IgD-negative memory B cell (primary cell): ENCODE results near the gene ARHGAP22. TPM values are rescaled to one million over a fixed set of nuclear protein-coding genes. Genes with fewer than 3 reads are reported as not detected.
"Not testable (repeated sequence)": the region's sequence is repeated elsewhere in the genome, so short reads cannot be mapped to it uniquely, and the experiment has no call there.

Experiments used
- H3K27ac Mint-ChIP-seq, 3 donors: one replicate each; pipeline ENCODE4 v1.8.0; 2020 to 2022; ENCODE audit warnings: mild to moderate bottlenecking in 3 of 3, mixed read lengths in 3 of 3, moderate library complexity in 1 of 3
- H3K27me3 Mint-ChIP-seq: one replicate; pipeline ENCODE4 v1.8.0; 2021; ENCODE audit warnings: mixed read lengths
- H3K36me3 Mint-ChIP-seq: one replicate; pipeline ENCODE4 v1.8.0; 2020; ENCODE audit warnings: mild to moderate bottlenecking, mixed read lengths
- H3K4me1 Mint-ChIP-seq, 3 donors: one replicate each; pipeline ENCODE4 v1.8.0; 2020 to 2022; ENCODE audit warnings: mixed read lengths in 3 of 3, mild to moderate bottlenecking in 1 of 3
- H3K4me3 Mint-ChIP-seq, 4 donors: one replicate each; pipeline ENCODE4 v1.8.0; 2020 to 2022; ENCODE audit warnings: mild to moderate bottlenecking in 4 of 4, mixed read lengths in 4 of 4, moderate library complexity in 3 of 4
- H3K9me3 Mint-ChIP-seq, 3 donors: one replicate each; pipeline ENCODE4 v1.8.0; 2020 to 2021; ENCODE audit warnings: mixed read lengths in 3 of 3, mild to moderate bottlenecking in 1 of 3
- polyA plus RNA-seq: library from polyadenylated mRNA; unstranded; fragments of 300-500 nt; fragmentation: Illumina TruSeq; gene quantifications from one replicate; pipeline ENCODE4 v1.2.3, GENCODE V29; 2021

Gene ARHGAP22
- polyA plus RNA-seq, result 0.64 TPM

DNA sequence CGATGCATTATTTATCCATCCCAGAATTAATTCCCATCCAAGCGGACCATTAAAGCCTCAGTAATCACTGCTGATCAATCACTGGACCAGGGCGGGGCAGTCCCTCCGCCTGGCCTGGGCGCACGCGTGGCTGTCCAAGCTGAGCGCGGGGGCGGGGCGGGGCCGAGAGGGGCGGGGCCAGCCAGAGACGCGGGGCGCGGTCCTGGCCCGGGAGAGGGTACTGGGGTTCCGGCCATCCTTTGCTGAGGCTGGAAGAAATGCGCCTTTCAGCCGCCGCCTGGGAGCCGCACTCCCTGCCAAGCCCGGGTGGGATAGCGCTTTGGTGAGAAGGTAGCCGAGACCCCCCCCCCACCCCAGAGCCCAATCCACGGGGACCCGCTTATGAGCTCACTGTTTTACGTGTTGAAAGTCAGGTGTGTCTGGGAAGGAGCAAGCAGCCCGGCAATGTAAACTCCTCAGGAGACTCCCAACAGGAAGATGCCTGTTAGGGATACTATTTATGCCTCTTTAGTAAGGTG, at the start of gene ARHGAP22:
Gene ARHGAP22, minus strand, starts transcription at position 83 of the 518 bp plus-strand sequence. CDS start 277 bp downstream, outside the sequence.
- Mint-ChIP-seq H3K27me3 (peaks cover 11% of the 10 kb centered on the region), H3K27ac (no peak within 1 kb of the TSS), H3K4me3 (peak within 1 kb of the TSS; percentile 17 to 95 (median 84)), H3K9me3 (no peaks in the 10 kb centered on the region), H3K4me1 (peaks cover 0 to 14% (median 9%) of the 10 kb centered on the region in 3 donors), H3K36me3 (no peaks in the 10 kb centered on the region)

DNA sequence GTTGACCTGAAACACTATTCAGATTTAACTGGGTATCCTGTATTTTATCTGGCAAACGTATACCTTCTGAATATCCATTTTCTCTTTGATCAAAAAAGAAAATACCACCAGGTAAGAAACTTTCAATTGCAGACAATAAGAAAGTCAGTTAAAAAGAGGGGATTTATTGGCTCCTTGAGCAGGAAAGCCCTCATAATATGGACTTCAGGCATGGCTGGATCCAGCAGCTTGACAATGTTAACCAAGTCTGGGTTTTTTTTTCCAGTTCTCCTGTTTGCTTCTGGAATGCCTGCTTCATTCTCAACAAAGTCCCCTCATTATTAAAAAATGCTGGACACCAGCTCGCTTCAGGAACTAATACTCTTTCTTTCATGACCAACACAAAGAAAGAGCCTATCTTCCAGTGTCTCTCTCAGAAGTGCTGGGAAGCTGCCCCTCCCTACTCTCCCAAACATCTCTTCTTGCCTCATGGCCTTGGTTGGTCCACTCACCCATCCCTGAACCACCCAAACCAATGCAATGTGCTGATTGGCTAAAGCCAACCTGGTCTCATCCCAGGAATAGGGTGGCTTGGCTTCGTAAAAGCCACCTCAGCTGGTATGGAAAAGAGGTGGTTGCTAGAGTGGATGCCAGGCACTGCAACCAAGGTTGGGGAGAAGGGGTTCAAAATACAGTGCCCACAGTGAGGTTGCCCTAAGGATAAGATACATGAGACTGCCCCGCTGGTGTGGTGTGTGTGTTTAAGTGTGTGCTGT, 49.2 kb upstream of the ARHGAP22 start:
- Mint-ChIP-seq H3K36me3 (no peaks in the 10 kb centered on the region), H3K27ac (no peak overlapping the region), H3K9me3 (no peaks in the 10 kb centered on the region), H3K27me3 (peaks cover 11% of the 10 kb centered on the region), H3K4me3 (no peak overlapping the region), H3K4me1 (peaks cover 20 to 25% (median 22%) of the 10 kb centered on the region in 3 donors)

- peaks cover 17 to 21% (median 21%) of the 10 kb centered on the region in 3 donors for H3K4me1 Mint-ChIP-seq
- peaks cover 11% of the 10 kb centered on the region for H3K27me3 Mint-ChIP-seq
- H3K27ac Mint-ChIP-seq, result peak overlapping the region in 1 of 3 donors; percentile 73
- no peaks in the 10 kb centered on the region for H3K9me3 Mint-ChIP-seq
- no peaks in the 10 kb centered on the region for H3K36me3 Mint-ChIP-seq
- no peak overlapping the region for H3K4me3 Mint-ChIP-seq
Observed at GRCh38 chr10:48653347-48653746, 48.5 kb upstream of the ARHGAP22 start.

GRCh38 chr10:48652344-48652743, 47.5 kb upstream of the ARHGAP22 start:
- peak overlapping the region in 2 of 3 donors; percentile 26 to 70 for H3K27ac Mint-ChIP-seq
- H3K36me3 Mint-ChIP-seq, result no peaks in the 10 kb centered on the region
- H3K4me3 Mint-ChIP-seq, result no peak overlapping the region
- no peaks in the 10 kb centered on the region for H3K9me3 Mint-ChIP-seq
- H3K27me3 Mint-ChIP-seq, result peaks cover 12% of the 10 kb centered on the region
- peaks cover 11 to 17% (median 17%) of the 10 kb centered on the region in 3 donors for H3K4me1 Mint-ChIP-seq

DNA sequence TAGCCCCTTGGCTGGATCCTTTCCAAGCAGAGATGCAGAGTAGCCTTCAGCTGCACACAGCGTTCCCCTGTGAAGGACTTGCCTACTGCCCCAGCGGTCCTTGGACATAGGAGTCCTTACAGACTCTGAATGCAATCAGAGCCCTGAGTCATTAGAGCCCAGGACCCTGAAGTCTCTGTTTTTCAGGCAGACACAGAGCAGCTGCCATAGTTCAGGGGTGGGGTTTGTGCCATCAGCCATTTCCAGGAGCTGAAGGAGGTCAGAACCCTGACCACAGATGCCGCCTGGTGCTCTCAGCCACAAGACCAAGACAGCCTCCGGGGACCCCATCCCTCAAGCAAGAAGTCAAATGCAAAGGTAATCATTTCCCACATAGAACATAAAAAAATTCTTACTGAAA, 47.0 kb upstream of the ARHGAP22 start:
- Mint-ChIP-seq H3K9me3 (no peaks in the 10 kb centered on the region), H3K36me3 (no peaks in the 10 kb centered on the region), H3K27me3 (peaks cover 12% of the 10 kb centered on the region), H3K4me3 (no peak overlapping the region), H3K4me1 (peaks cover 11 to 17% (median 17%) of the 10 kb centered on the region in 3 donors), H3K27ac (peak overlapping the region in 2 of 3 donors; percentile 26 to 70)

- Mint-ChIP-seq H3K27me3 (peaks cover 12% of the 10 kb centered on the region), H3K4me3 (no peak overlapping the region), H3K4me1 (peaks cover 8 to 13% (median 12%) of the 10 kb centered on the region in 3 donors), H3K27ac (peak overlapping the region in 1 of 3 donors; percentile 70), H3K36me3 (no peaks in the 10 kb centered on the region), H3K9me3 (no peaks in the 10 kb centered on the region)
Observed at GRCh38 chr10:48651293-48651692, 46.4 kb upstream of the ARHGAP22 start.

- H3K36me3 Mint-ChIP-seq, result no peaks in the 10 kb centered on the region
- no peaks in the 10 kb centered on the region for H3K9me3 Mint-ChIP-seq
- peaks cover 12% of the 10 kb centered on the region for H3K27me3 Mint-ChIP-seq
- no peak overlapping the region for H3K27ac Mint-ChIP-seq
- no peak overlapping the region for H3K4me3 Mint-ChIP-seq
- peaks cover 6 to 13% (median 11%) of the 10 kb centered on the region in 3 donors for H3K4me1 Mint-ChIP-seq
Observed at GRCh38 chr10:48649349-48649944, 44.6 kb upstream of the ARHGAP22 start.

GRCh38 chr10:48648172-48648942, 43.5 kb upstream of the ARHGAP22 start:
- Mint-ChIP-seq H3K27me3 (peaks cover 11% of the 10 kb centered on the region), H3K4me1 (peaks cover 6 to 13% (median 9%) of the 10 kb centered on the region in 3 donors), H3K9me3 (no peaks in the 10 kb centered on the region), H3K27ac (no peak overlapping the region), H3K4me3 (peak overlapping the region in 1 of 4 donors; percentile 6), H3K36me3 (peaks cover under 1% of the 10 kb centered on the region)

GRCh38 chr10:48647073-48647472, 42.2 kb upstream of the ARHGAP22 start:
- H3K27me3 Mint-ChIP-seq, H3K9me3 Mint-ChIP-seq, H3K4me3 Mint-ChIP-seq, H3K4me1 Mint-ChIP-seq, H3K36me3 Mint-ChIP-seq, H3K27ac Mint-ChIP-seq: not testable (repeated sequence)

GRCh38 chr10:48645600-48645999, 40.7 kb upstream of the ARHGAP22 start:
- Mint-ChIP-seq H3K4me1 (no peaks in the 10 kb centered on the region), H3K27ac (no peak overlapping the region), H3K9me3 (peaks cover 0 to 10% (median 2%) of the 10 kb centered on the region in 3 donors), H3K36me3 (peaks cover 4% of the 10 kb centered on the region), H3K4me3 (no peak overlapping the region), H3K27me3 (peaks cover 1% of the 10 kb centered on the region)

DNA sequence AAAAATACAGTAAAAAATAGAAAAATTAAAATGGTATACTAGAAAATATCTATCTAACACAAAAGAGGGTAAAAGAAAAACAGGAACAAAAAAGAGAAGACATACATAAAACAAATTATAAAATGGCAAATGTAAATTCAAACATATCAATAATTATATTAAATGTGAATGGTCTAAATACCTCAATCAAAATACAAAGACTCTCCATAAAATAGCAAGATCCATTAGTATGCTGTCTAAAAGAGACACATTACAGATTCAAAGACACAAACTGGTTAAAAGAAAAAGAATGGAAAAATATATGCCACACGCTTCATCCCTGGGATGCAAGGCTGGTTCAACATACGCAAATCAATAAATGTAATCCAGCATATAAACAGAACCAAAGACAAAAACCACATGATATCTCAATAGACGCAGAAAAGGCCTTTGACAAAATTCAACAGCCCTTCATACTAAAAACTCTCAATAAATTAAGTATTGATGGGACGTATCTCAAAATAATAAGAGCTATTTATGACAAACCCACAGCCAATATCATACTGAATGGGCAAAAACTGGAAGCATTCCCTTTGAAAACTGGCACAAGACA, 36.3 kb upstream of the ARHGAP22 start:
- Mint-ChIP-seq H3K9me3 (peaks cover 0 to 13% (median 4%) of the 10 kb centered on the region in 3 donors), H3K27me3 (peaks cover 17% of the 10 kb centered on the region), H3K4me1 (peaks cover 6 to 14% (median 10%) of the 10 kb centered on the region in 3 donors)
- H3K27ac Mint-ChIP-seq, H3K4me3 Mint-ChIP-seq, H3K36me3 Mint-ChIP-seq: not testable (repeated sequence)

DNA sequence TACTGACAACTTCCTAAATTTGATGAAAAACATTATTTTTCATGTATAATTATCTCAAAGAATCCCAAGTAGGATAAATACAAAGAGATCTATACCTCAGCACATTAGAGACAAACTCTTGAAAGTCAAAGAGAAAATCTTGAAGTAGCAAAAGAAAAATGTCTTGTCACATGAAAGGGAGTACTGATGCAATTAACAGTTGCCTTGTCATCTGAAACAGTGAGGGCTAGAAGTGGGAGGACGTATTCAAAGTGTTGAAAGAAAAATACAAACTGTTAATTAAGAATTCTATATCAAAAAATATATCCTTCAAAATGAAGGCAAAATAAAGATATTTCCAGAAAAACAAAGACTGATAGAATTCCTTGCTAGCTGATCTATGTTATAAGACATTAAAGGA, 35.5 kb upstream of the ARHGAP22 start:
- peaks cover 9 to 17% (median 10%) of the 10 kb centered on the region in 3 donors for H3K4me1 Mint-ChIP-seq
- H3K4me3 Mint-ChIP-seq, result no peak overlapping the region
- H3K36me3 Mint-ChIP-seq, result peaks cover 4% of the 10 kb centered on the region
- peaks cover 0 to 13% (median 4%) of the 10 kb centered on the region in 3 donors for H3K9me3 Mint-ChIP-seq
- H3K27ac Mint-ChIP-seq, result no peak overlapping the region
- H3K27me3 Mint-ChIP-seq, result peaks cover 20% of the 10 kb centered on the region

DNA sequence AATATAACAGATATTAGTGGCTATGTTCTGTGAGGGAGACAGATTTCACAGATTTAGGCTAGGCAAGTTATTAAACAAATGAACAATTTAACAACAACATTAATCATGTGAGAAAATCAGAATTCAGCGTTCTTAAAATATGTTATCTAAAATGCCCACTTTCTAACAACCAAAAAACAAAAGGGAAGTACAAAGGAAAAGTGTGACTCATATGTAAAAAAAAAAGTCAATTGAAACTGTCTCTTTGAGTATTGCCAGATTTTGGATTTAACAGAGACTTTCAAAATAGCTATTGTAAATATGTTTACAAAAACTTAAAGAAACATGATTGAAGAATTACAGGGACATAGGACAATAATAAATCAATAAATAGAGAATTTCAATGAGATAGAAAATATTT, 34.8 kb upstream of the ARHGAP22 start:
- H3K27ac Mint-ChIP-seq, result no peak overlapping the region
- H3K36me3 Mint-ChIP-seq, result peaks cover 4% of the 10 kb centered on the region
- H3K27me3 Mint-ChIP-seq, result peaks cover 22% of the 10 kb centered on the region
- no peak overlapping the region for H3K4me3 Mint-ChIP-seq
- H3K4me1 Mint-ChIP-seq, result peaks cover 11 to 23% (median 14%) of the 10 kb centered on the region in 3 donors
- H3K9me3 Mint-ChIP-seq, result peaks cover 0 to 13% (median 4%) of the 10 kb centered on the region in 3 donors

DNA sequence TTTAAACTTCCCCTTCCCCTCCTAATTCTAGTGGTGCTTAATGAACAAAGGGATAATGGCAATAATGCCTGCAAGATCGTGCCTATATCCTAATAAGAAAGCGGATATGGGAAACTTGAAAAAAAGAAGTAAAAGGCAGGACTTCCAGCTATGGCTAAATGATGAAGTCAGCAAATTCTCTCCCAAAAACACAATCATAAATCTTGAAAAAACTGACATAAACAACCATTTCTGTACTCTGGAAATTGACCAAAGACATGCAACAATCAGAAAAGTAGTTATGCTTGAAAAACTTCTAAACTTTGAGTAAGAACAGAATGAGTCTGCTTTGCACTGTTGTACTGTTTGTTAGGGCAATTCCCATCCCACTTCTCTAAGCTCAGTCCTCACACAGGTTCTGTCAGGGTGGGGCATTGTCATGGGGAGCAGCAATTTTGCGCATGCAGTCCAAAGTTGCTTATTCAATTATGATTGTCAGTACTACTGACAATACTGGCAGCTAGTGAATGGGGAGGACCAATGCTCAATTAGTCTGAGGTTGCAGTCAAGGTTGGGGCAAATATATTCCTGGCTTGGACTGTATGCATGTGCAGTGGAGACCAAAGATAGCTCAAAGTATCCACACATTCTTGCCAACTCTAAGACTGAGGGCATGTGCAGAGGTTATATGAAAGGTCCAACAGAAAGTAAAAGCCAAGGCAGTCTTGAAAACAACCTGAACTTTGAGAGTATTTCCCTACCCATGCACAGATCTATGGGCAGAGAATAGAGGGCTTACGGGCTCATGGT, 34.1 kb upstream of the ARHGAP22 start:
- H3K4me1 Mint-ChIP-seq, result peaks cover 18 to 29% (median 21%) of the 10 kb centered on the region in 3 donors
- peak overlapping the region in 1 of 3 donors; percentile 0 for H3K27ac Mint-ChIP-seq
- H3K36me3 Mint-ChIP-seq, result peaks cover 4% of the 10 kb centered on the region
- peaks cover 24% of the 10 kb centered on the region for H3K27me3 Mint-ChIP-seq
- H3K9me3 Mint-ChIP-seq, result peaks cover 0 to 13% (median 4%) of the 10 kb centered on the region in 3 donors
- peak overlapping the region in 1 of 4 donors; percentile 2 for H3K4me3 Mint-ChIP-seq
